Rectal smooth muscle tissue (tissue), 1 donor: ENCODE data around the gene PPP1R18.
"Not testable (repeated sequence)": the region's sequence is repeated elsewhere in the genome, so short reads cannot be mapped to it uniquely, and the experiment has no call there.

Source experiments
- H3K27ac ChIP-seq: one replicate; pipeline ENCODE4 v1.7.0; 2013; ENCODE audit warnings: low read depth, low read length, inconsistent platforms
- H3K27me3 ChIP-seq: one replicate; pipeline ENCODE4 v1.7.0; 2013; ENCODE audit warnings: low read length; ENCODE audit not compliant: control insufficient read depth, insufficient read depth
- H3K36me3 ChIP-seq: one replicate; pipeline ENCODE4 v1.7.0; 2013; ENCODE audit warnings: low read length; ENCODE audit not compliant: control insufficient read depth, insufficient read depth
- H3K4me1 ChIP-seq: one replicate; pipeline ENCODE4 v1.7.0; 2013; ENCODE audit warnings: low read length; ENCODE audit not compliant: control insufficient read depth, insufficient read depth
- H3K4me3 ChIP-seq: one replicate; pipeline ENCODE4 v1.7.0; 2013; ENCODE audit warnings: low read length
- H3K9ac ChIP-seq: one replicate; pipeline ENCODE4 v1.7.0; 2013; ENCODE audit warnings: low read length

The PPP1R18 gene

GRCh38 chr6:30686009-30686907 is at the start of gene PPP1R18:
TSS of gene PPP1R18 (minus strand) at chr6:30686645. CDS start at chr6:30686018, 627 bp downstream.
- Histone ChIP-seq H3K9ac (peak within 1 kb of the TSS; percentile 89), H3K4me3 (peak within 1 kb of the TSS; percentile 66), H3K36me3 (no peaks in the 10 kb centered on the region), H3K27me3 (no peaks in the 10 kb centered on the region), H3K4me1 (peaks cover 43% of the 10 kb centered on the region), H3K27ac (peak within 1 kb of the TSS; percentile 99)

- H3K27ac ChIP-seq = no peak overlapping the region
- H3K36me3 ChIP-seq = peaks cover 46% of the 10 kb centered on the region
- H3K4me3 ChIP-seq = no peak overlapping the region
- H3K4me1 ChIP-seq = peaks cover 4% of the 10 kb centered on the region
- no peak overlapping the region for H3K9ac ChIP-seq
- no peaks in the 10 kb centered on the region for H3K27me3 ChIP-seq
These were observed 49.3 kb upstream of the PPP1R18 start for GRCh38 chr6:30735668-30736314.

GRCh38 chr6:30732237-30732943 is 45.9 kb upstream of the PPP1R18 start:
- H3K4me3 ChIP-seq = no peak overlapping the region
- H3K4me1 ChIP-seq = peaks cover 2% of the 10 kb centered on the region
- no peaks in the 10 kb centered on the region for H3K27me3 ChIP-seq
- H3K27ac ChIP-seq = no peak overlapping the region
- no peak overlapping the region for H3K9ac ChIP-seq
- H3K36me3 ChIP-seq = peaks cover 41% of the 10 kb centered on the region

- Histone ChIP-seq H3K4me3 (no peak overlapping the region), H3K27ac (no peak overlapping the region), H3K9ac (no peak overlapping the region), H3K27me3 (no peaks in the 10 kb centered on the region), H3K4me1 (peaks cover 2% of the 10 kb centered on the region), H3K36me3 (peaks cover 43% of the 10 kb centered on the region)
These were observed 44.4 kb upstream of the PPP1R18 start for GRCh38 chr6:30730601-30731435.

GRCh38 chr6:30727920-30728553 is 41.6 kb upstream of the PPP1R18 start:
- peaks cover 2% of the 10 kb centered on the region for H3K4me1 ChIP-seq
- H3K27me3 ChIP-seq = no peaks in the 10 kb centered on the region
- peak overlapping the region; percentile 25 for H3K27ac ChIP-seq
- no peak overlapping the region for H3K9ac ChIP-seq
- no peak overlapping the region for H3K4me3 ChIP-seq
- H3K36me3 ChIP-seq = peaks cover 52% of the 10 kb centered on the region

GRCh38 chr6:30726506-30727413 is 40.3 kb upstream of the PPP1R18 start:
- Histone ChIP-seq H3K36me3 (peaks cover 51% of the 10 kb centered on the region), H3K27me3 (no peaks in the 10 kb centered on the region), H3K27ac (no peak overlapping the region), H3K4me1 (peaks cover 2% of the 10 kb centered on the region), H3K4me3 (no peak overlapping the region), H3K9ac (no peak overlapping the region)

GRCh38 chr6:30725713-30726505 is 39.5 kb upstream of the PPP1R18 start:
- H3K27ac ChIP-seq = peak overlapping the region; percentile 33
- H3K4me3 ChIP-seq = no peak overlapping the region
- H3K9ac ChIP-seq = no peak overlapping the region
- H3K4me1 ChIP-seq = peaks cover 2% of the 10 kb centered on the region
- H3K36me3 ChIP-seq = peaks cover 47% of the 10 kb centered on the region
- no peaks in the 10 kb centered on the region for H3K27me3 ChIP-seq

GRCh38 chr6:30724906-30725667 is 38.6 kb upstream of the PPP1R18 start:
- no peak overlapping the region for H3K27ac ChIP-seq

GRCh38 chr6:30723843-30724741 is 37.6 kb upstream of the PPP1R18 start:
- not testable (repeated sequence) for H3K4me1 ChIP-seq, H3K4me3 ChIP-seq, H3K27ac ChIP-seq, H3K27me3 ChIP-seq, H3K9ac ChIP-seq
- H3K36me3 ChIP-seq = peaks cover 35% of the 10 kb centered on the region

More at GRCh38 chr6:30724906-30725667, 38.6 kb upstream of the PPP1R18 start:
- Histone ChIP-seq H3K9ac (no peak overlapping the region), H3K4me3 (no peak overlapping the region), H3K4me1 (no peaks in the 10 kb centered on the region), H3K27me3 (no peaks in the 10 kb centered on the region), H3K36me3 (peaks cover 44% of the 10 kb centered on the region)
